HepG2 (cell line): ENCODE measurements around the gene PLLP. TPM values are rescaled to one million over a fixed set of nuclear protein-coding genes. Genes with fewer than 3 reads are reported as not detected.

Source experiments
- ATF2 ChIP-seq: sonication (generic); formaldehyde crosslinking; IDR thresholded peaks from 2 replicates; pipeline ENCODE4 v1.4.0; 2020; ENCODE audit warnings: missing genetic modification reagents
- DNMT3B ChIP-seq: conservative IDR thresholded peaks from 2 replicates; pipeline ENCODE4 v1.6.1; 2016; ENCODE audit warnings: missing biosample characterization, control low read depth
- ELF3 ChIP-seq: IDR thresholded peaks from 2 replicates; pipeline ENCODE4 v1.6.1; 2016; ENCODE audit warnings: missing genetic modification reagents, missing compliant biosample characterization
- ESRRA ChIP-seq: sonication (generic); formaldehyde crosslinking; IDR thresholded peaks from 2 replicates; pipeline ENCODE4 v1.5.1; 2020; ENCODE audit warnings: mild to moderate bottlenecking, low read depth, missing genetic modification reagents
- MED1 ChIP-seq: sonication (generic); formaldehyde crosslinking; IDR thresholded peaks from 2 replicates; pipeline ENCODE4 v1.4.0; 2020; ENCODE audit warnings: missing genetic modification reagents
- MYC ChIP-seq: sonication (generic); formaldehyde crosslinking; IDR thresholded peaks from 2 replicates; pipeline ENCODE4 v1.9.0; 2021; ENCODE audit warnings: missing genetic modification reagents, borderline replicate concordance
- NFATC3 ChIP-seq: sonication (generic); formaldehyde crosslinking; IDR thresholded peaks from 2 replicates; pipeline ENCODE4 v1.5.1; 2020; ENCODE audit warnings: mild to moderate bottlenecking, missing genetic modification reagents
- PHF5A ChIP-seq: IDR thresholded peaks from one replicate; pipeline ENCODE4 v1.6.1; 2018; ENCODE audit warnings: low read depth, missing genetic modification reagents; ENCODE audit not compliant: unreplicated experiment
- PITX1 ChIP-seq: sonication (generic); formaldehyde crosslinking; IDR thresholded peaks from 2 replicates; pipeline ENCODE4 v1.5.1; 2020; ENCODE audit warnings: mild to moderate bottlenecking, missing genetic modification reagents
- PRDM15 ChIP-seq: sonication (generic); formaldehyde crosslinking; IDR thresholded peaks from 2 replicates; pipeline ENCODE4 v1.4.0; 2020; ENCODE audit warnings: missing genetic modification reagents
- SMARCE1 ChIP-seq: fragments of 450-650 bp; IDR thresholded peaks from 2 replicates; pipeline ENCODE4 v1.6.1; 2017; ENCODE audit warnings: borderline replicate concordance
- SOX13 ChIP-seq, 3 experiments: fragments of 450-650 bp in 1 of 3; sonication (generic) in 1 of 3; formaldehyde crosslinking in 1 of 3; IDR thresholded peaks in 2 of 3; conservative IDR thresholded peaks in 1 of 3; 2 replicates each; pipeline versions ENCODE4 v1.5.0 to v1.6.1; 2016 to 2020; ENCODE audit warnings: antibody characterized with exemption in 1 of 3, mild to moderate bottlenecking in 1 of 3, missing compliant biosample characterization in 1 of 3, missing genetic modification reagents in 1 of 3, moderate library complexity in 1 of 3
- SP5 ChIP-seq: IDR thresholded peaks from 2 replicates; pipeline ENCODE4 v1.6.1; 2016; ENCODE audit warnings: low read depth, borderline replicate concordance
- TAF1 ChIP-seq: sonication (generic); formaldehyde crosslinking; IDR thresholded peaks from 2 replicates; pipeline ENCODE4 v1.4.0; 2020; ENCODE audit warnings: missing genetic modification reagents
- ZBTB37 ChIP-seq: sonication (generic); formaldehyde crosslinking; IDR thresholded peaks from 2 replicates; pipeline ENCODE4 v1.4.0; 2020; ENCODE audit warnings: mild to moderate bottlenecking, missing genetic modification reagents
- ZBTB7B ChIP-seq: sonication (generic); formaldehyde crosslinking; IDR thresholded peaks from 2 replicates; pipeline ENCODE4 v1.4.0; 2020; ENCODE audit warnings: missing genetic modification reagents
- ZC3H4 ChIP-seq: sonication (generic); formaldehyde crosslinking; IDR thresholded peaks from 2 replicates; pipeline ENCODE4 v1.4.0; 2020; ENCODE audit warnings: missing genetic modification reagents, borderline replicate concordance
- ZMYM3 ChIP-seq: sonication (generic); formaldehyde crosslinking; IDR thresholded peaks from 2 replicates; pipeline ENCODE4 v1.5.1; 2020; ENCODE audit warnings: mild to moderate bottlenecking, missing genetic modification reagents
- ZUFSP ChIP-seq: sonication (generic); formaldehyde crosslinking; IDR thresholded peaks from 2 replicates; pipeline ENCODE4 v1.9.0; 2021; ENCODE audit warnings: missing genetic modification reagents, mild to moderate bottlenecking, borderline replicate concordance
- polyA plus RNA-seq, 8 experiments: library from polyadenylated mRNA; depleted of rRNA in 3 of 8; stranded (reverse) in 7 of 8; unstranded in 1 of 8; fragments of >200 nt; fragmentation: Illumina TruSeq in 4 of 8; extraction: Trizol in 4 of 8; gene quantifications; 2 replicates each; pipeline versions ENCODE4 v1.2.1 to v1.2.3, GENCODE V29; 2011 to 2016; ENCODE audit warnings: low read depth in 4 of 8, missing spikeins in 1 of 8, mixed read lengths in 1 of 8; ENCODE audit not compliant: insufficient read depth in 1 of 8
- total RNA-seq, 5 experiments: library from RNA; depleted of rRNA; stranded (reverse); fragments of >200 nt; fragmentation: Illumina TruSeq; extraction: Trizol; gene quantifications; 2 replicates each; pipeline ENCODE4 v1.2.3, GENCODE V29; 2016; ENCODE audit warnings: low read depth in 1 of 5

PLLP gene
- total and polyA plus RNA-seq, 2 of the 13 experiments (the other 11 are each of a cell fraction or from before 2014, with no cell fraction given) = 60.6 to 127 TPM

- TF ChIP-seq ATF2 (CRISPR knock-in tag) (peak; percentile 93), PHF5A (CRISPR knock-in tag) (peak; percentile 48), ELF3 (CRISPR knock-in tag) (peak; percentile 87), MYC (CRISPR knock-in tag) (peak; percentile 54; the same call in 1 of the 2 replicates), SMARCE1 (no peak), ZC3H4 (CRISPR knock-in tag) (no peak), ZBTB37 (CRISPR knock-in tag) (no peak), MED1 (CRISPR knock-in tag) (peak; percentile 93), SOX13 (IDR thresholded peaks at IDR 0.05) (no peak; the same call in 1 of the 2 replicates), SOX13 (CRISPR knock-in tag; conservative IDR thresholded peaks at IDR 0.05 in 1 of 2, IDR thresholded peaks at IDR 0.05 in 1 of 2) (peak in 1 of 2 experiments; percentile 82; a peak in 2 of 4 replicates), ZMYM3 (peak; percentile 98), TAF1 (CRISPR knock-in tag) (no peak), NFATC3 (no peak), ESRRA (CRISPR knock-in tag) (peak; percentile 68; the same call in 1 of the 2 replicates), PRDM15 (CRISPR knock-in tag) (peak; percentile 90), SP5 (CRISPR knock-in tag) (peak; percentile 51; the same call in 1 of the 2 replicates), PITX1 (CRISPR knock-in tag) (peak; percentile 79), ZUFSP (CRISPR knock-in tag) (no peak), DNMT3B (CRISPR knock-in tag) (0 out of 2 replicates have a peak, but pooled peaks have one; percentile 38), ZBTB7B (CRISPR knock-in tag) (peak; percentile 93)
Observed at GRCh38 chr16:57304169-57305061, 19.9 kb upstream of the PLLP start (continued).
